Activated T-cell treated with anti-CD3 and anti-CD28 coated beads for 4 hours (primary cell): ENCODE results near the gene SYT9.
A peak's percentile ranks its signal among the peaks of the same experiment; 100 is the strongest.

ENCODE experiments used
- DNase-seq: peaks from one replicate; pipeline ENCODE4 v3.0.0-alpha.2; 2020

SYT9 gene

GRCh38 chr11:7435176-7435575, 183.5 kb downstream of the SYT9 start:
- no peak for DNase-seq

GRCh38 chr11:7436146-7436545, 184.4 kb downstream of the SYT9 start:
- DNase-seq = no peak

DNA sequence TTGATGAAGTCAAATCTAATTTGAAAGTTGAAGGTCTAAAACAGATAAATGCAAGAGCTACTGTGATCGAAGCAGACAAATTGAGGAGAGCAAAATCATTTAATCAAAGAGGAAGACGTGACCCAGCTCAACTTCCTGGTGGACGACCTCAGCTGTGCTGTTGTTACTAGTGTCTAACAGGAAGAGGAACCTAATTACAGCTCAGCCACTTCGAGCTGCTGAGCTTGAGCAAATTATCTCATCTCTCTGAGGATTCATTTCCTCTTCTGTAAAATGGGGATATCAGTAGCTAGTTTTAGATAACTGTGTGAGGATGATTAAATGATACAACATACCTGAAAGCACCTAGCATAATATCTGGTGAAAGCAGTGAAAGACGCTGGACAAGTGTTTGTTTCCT, 185.0 kb downstream of the SYT9 start:
- no peak for DNase-seq

DNA sequence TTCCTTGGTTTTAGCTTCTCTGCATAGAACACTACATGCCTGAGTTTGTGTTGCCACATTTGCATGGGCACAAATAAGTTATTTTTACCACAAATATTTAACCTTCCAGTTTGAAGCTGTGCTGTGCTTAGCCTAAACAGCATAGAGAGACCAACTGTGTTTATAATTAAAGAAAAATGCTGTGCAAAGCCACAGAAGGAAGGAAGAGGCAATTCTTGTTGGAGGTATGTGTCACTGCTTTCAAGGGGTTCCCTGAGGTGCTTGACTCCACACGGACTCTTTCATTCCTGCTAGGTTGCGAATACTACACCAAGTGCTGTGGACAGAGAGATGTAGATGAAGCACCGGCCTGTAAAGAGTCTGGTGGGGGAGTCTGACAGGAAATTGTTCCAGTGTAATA, 186.0 kb downstream of the SYT9 start:
- DNase-seq = no peak

DNA sequence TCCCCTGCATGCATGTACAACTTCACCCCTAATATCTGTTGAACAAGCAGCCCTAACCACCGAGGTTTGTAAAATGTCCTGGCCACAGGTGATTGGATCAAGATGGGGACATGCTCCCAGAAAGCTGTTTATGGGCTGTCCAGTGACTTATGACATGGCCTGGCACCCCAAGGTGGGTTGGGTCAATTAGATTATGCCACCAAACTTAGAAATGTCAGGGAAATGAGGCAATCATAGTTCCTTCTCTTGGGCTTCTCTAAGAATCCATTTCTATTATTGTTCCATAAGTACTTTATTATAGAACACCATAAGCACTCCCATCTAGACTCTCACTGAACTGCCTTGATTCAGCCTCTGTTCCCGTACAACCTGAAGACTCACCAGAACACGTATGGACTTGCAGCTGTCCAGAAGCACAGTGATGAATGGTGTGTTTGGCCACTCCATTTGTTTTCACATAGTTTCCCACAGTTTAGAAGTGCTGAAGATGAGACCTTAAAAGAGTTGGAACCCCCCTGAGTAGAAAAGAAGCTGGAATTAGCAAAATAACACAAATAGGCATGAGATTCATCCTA, 188.1 kb downstream of the SYT9 start:
- DNase-seq = no peak

DNA sequence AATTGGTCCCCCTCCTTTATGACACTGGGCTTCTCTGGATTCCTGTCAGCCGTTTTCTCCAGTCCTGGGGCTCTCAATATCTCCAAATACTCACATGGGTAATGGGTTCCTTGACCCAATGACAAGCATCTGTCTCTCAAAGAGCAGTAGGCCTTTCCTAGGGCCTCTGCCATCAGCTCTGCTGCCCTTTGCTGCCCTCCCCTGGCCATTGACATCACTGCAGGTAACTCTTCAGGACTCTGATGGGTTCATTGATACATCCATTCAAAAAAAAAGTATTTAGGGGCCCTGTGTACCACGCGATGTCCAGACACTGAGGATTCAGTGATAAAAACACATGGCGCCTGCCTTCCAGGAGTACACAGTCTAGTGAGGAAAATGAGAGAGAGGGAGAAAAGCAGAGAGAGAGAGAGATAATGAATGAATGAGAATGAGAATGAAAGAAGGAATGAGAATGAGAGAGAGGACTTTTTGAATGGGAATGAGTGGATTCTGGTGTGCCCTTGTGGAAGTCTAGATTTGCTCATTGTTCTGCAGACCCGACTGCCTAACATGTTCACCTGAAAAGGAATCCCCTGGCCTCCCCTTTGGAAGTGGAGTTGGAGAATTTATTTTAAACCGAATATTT, 191.0 kb downstream of the SYT9 start:
- peak; percentile 58 for DNase-seq

DNA sequence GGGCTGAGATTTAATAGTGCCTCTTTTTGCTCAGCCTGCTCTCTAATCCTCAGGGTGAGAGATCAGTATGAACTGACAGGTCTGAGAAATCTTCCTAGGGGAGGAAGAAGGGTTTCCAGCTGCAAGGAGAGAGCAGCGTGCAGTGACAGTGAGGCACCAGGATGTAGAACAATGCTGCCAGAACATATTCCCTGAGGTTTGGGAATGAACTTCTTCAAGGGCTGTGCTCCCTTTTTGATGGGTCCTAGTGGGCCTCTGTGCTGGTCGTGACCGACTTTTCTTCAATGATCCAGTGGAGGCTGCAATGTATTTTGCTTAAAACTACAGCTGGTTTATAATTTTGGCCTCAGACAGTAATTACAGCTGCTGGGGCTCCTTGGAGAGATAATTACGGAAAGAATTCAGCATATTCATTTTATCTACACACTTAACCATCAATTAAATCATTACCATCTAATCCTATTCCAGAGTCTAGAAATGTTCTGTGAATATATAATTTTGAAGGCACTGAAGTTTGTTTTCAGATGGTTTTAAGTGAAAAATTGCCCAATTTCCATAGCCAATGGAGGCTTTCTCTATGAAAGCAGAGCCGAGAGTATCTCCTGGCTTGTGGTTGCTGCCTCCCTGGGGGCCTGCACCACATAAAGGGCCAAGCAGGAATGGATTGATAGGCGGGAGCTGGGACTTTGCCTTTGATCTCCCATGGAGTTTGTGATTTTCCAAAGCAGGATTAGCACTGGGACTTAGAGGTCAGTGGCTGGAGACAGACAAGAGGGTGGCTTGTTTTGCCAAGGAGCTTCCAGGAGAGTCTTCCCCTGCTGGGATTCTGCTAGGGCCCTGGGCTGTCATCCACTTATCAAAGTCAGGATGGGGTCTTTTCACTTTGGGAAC, 192.6 kb downstream of the SYT9 start:
- DNase-seq = no peak

DNA sequence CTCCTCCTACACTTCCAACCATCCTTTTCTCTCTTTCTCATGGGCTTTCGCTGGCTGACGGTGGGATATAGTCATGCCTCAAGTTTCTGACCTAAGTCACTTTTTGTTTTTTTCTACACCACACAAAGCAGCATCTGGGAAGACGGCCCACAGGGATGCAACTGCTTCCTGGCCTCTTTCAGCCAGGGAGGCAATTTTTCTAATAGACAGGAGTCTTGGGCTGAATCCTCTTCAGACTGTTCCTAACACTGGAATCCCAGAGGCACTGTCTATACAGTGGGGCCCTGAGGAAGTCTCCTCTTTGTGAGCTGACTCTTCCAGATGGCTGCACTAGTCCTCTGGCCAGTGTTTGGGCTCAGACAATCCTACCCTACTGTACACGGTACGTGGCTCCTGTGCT, 193.9 kb downstream of the SYT9 start:
- no peak for DNase-seq

DNA sequence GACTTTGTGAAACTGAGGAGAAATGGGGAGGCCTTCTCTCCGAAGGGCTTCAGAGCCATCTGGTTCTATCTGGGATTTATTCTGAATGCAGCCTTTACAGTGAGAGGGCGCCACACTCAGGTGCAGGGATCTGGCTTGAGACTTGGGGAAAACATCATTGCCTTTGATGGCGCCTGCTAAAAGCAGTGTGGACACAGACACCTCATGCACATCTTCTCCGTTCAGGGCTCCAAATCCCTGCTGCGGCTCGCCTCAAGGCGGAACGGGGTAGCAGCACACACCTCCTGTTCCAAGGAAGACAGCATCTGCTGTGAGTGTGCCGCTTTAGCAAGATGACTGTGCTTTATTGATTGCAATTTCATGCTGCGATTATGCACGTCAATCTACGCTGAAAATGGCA, 196.5 kb downstream of the SYT9 start:
- no peak for DNase-seq

GRCh38 chr11:7449211-7449840, 197.6 kb downstream of the SYT9 start:
- DNase-seq = no peak

DNA sequence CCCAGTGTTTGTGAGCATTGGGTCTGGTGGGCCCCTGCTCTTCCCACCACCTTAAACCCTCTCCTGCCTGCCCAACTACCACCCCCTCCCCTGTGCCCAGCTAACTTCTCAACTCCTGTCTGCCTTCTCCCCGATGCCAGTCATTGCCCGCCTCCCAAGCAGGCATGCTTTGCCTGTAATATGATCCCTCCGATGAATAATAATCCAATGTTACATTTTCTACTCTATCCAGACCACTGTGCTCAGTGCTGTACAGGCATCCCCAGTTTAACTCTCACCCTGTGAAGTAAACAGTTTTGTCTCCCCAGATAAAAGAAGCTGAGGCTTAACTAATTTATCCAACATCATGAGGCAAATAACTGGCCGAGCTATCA, 198.1 kb downstream of the SYT9 start:
- no peak for DNase-seq

DNA sequence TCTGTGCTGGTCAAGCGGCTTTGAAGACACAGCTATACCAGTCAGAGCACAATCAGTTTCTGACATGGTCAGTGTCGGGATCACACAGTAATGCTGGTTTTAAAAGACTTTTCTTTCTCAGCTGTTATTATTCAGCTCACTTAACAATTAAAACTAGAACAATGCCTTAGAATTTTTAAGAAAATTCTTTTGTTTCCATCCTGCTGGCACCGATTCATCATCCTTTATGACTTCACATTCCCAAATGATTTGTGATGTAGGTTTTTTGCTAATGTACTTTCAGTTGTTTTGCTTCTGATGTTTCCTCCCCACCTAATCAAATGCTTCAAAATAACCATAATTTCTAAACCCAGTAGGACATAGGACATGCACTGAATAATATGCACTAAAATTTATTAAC, 199.1 kb downstream of the SYT9 start:
- no peak for DNase-seq

- no peak for DNase-seq
Measured at GRCh38 chr11:7451520-7451919, 199.8 kb downstream of the SYT9 start.

GRCh38 chr11:7451952-7452494, 200.3 kb downstream of the SYT9 start:
- DNase-seq = no peak

GRCh38 chr11:7454854-7455253, 203.2 kb downstream of the SYT9 start:
- no peak for DNase-seq

GRCh38 chr11:7457211-7457610, 205.5 kb downstream of the SYT9 start:
- DNase-seq = no peak

DNA sequence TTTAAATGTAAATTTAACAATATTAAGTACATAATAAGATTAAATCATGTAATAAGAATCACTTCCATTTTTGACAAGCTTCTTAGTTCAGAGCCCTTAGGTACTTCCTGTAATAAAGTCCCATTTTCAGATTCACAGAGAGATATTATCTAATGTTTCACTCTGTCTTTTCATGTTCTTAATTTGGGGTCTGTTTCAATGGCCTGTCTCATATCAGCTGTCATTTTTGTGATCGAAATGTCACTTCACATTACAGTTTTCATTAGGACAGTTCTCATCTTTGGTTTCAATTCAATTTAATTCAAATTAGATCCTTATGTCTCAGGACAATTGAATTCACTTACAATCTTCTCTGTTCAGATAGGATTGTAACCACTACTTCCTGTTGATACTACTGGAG, 211.0 kb downstream of the SYT9 start:
- no peak for DNase-seq

DNA sequence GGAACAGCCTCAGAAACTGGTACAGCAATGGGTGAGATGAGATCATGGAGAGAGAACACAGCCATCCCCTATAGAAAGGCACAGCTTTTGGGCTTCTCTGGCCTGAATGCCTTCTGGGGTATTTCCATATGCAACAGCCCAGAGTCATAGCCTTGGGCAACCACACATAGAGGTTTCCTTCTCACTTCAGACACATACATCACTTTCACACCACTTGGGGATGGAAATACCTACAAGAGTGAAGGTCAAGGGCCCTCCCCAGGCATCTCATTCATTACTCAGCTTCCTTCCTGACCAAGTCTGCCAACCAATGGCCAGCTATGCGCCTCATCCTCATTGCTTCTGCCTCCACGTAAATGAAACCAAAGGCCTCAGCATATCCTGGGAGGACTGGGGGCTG, 215.9 kb downstream of the SYT9 start:
- DNase-seq = no peak

- DNase-seq = no peak
Measured at GRCh38 chr11:7469351-7469865, 217.7 kb downstream of the SYT9 start.

DNA sequence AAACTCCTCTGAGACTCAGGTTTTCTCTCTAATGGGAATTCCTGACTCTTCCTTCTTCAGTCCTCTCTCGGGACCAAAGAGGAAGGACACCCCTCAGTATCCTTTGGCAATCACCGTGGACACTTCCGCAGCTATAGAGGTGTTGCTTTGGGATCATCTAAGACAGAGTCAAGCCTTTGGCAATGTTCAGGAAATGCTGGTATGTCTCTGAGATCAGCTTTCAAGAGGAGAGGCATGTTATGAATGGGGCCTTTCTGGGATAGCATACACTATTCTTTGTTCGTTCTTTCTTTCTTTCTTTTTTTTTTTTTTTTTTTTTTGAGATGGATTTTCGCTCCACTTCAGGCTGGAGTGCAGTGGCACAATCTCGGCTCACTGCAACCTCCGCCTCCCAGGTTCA, 219.4 kb downstream of the SYT9 start:
- no peak for DNase-seq

DNA sequence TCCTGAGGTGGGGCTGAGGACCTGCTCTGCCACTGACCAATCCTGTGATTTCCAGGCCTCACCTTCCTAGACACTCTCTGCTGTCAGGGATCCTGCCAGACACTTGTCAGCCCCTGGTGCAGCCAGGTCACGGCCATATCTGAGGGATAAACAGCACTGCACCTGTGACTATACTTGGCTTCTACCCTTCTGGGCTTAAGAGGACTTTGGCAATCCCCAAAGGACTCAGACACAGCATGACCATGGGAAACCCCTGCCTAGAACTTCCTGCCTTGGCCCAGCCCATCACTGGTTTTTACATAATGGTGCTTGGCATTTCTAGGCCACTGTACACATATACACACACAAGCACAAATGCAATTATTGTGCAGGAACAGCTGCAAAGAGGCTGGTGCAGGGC, 222.0 kb downstream of the SYT9 start:
- DNase-seq = no peak

GRCh38 chr11:7480113-7480512, 228.4 kb downstream of the SYT9 start:
- no peak for DNase-seq

GRCh38 chr11:7484131-7484530, 232.4 kb downstream of the SYT9 start:
- no peak for DNase-seq
